DOHH2 (cell line): ENCODE measurements around the gene TSHZ2.
"Not testable (repeated sequence)": the region's sequence is repeated elsewhere in the genome, so short reads cannot be mapped to it uniquely, and the experiment has no call there.

Experiments
- H3F3A ChIP-seq: fragments of 200-600 bp; sonication (generic), shearing (Covaris generic); 2 replicates; pipeline ENCODE4 v1.6.0; 2016; ENCODE audit warnings: antibody characterized with exemption, mild to moderate bottlenecking; ENCODE audit not compliant: control insufficient read depth, insufficient read depth
- H3K27ac ChIP-seq: fragments of 200-600 bp; sonication (generic); 2 replicates; pipeline ENCODE4 v1.5.1; 2014; ENCODE audit warnings: low read depth, mild to moderate bottlenecking, low read length, moderate library complexity
- H3K27me3 ChIP-seq: fragments of 200-600 bp; sonication (generic); 2 replicates; pipeline ENCODE4 v1.6.1; 2014; ENCODE audit warnings: mild to moderate bottlenecking, low read length, mixed read lengths; ENCODE audit not compliant: control insufficient read depth
- H3K36me3 ChIP-seq: fragments of 200-600 bp; sonication (generic); 2 replicates; pipeline ENCODE4 v1.6.1; 2014; ENCODE audit warnings: mild to moderate bottlenecking, low read length, moderate library complexity, mixed read lengths; ENCODE audit not compliant: control insufficient read depth
- H3K4me1 ChIP-seq: fragments of 200-600 bp; sonication (generic); 2 replicates; pipeline ENCODE4 v1.6.1; 2014; ENCODE audit warnings: mild to moderate bottlenecking, low read length, mixed read lengths; ENCODE audit not compliant: control insufficient read depth
- H3K4me2 ChIP-seq: fragments of 200-600 bp; sonication (generic); 2 replicates; pipeline ENCODE4 v1.6.0; 2014; ENCODE audit warnings: mild to moderate bottlenecking, low read length, moderate library complexity
- H3K4me3 ChIP-seq: fragments of 200-600 bp; sonication (generic); 2 replicates; pipeline ENCODE4 v1.5.1; 2014; ENCODE audit warnings: mild to moderate bottlenecking, low read length, mixed read lengths
- H3K79me2 ChIP-seq: fragments of 200-600 bp; sonication (generic); 2 replicates; pipeline ENCODE4 v1.6.1; 2014; ENCODE audit warnings: mild to moderate bottlenecking, low read length, mixed read lengths; ENCODE audit not compliant: control insufficient read depth
- H3K9me2 ChIP-seq: fragments of 200-600 bp; sonication (generic); replicated peaks from 2 replicates; pipeline ENCODE4 v1.6.1; 2014; ENCODE audit warnings: mild to moderate bottlenecking, low read length, mixed read lengths; ENCODE audit not compliant: control insufficient read depth
- H3K9me3 ChIP-seq: fragments of 200-600 bp; sonication (generic); 2 replicates; pipeline ENCODE4 v1.6.1; 2014; ENCODE audit warnings: antibody characterized with exemption, low read length, mixed read lengths; ENCODE audit not compliant: control insufficient read depth, insufficient read depth
- H4K20me1 ChIP-seq: fragments of 200-600 bp; sonication (generic); 2 replicates; pipeline ENCODE4 v1.6.0; 2014; ENCODE audit warnings: low read depth, mild to moderate bottlenecking, antibody characterized with exemption, low read length, moderate library complexity; ENCODE audit not compliant: control insufficient read depth, insufficient read depth
- EZH2phosphoT487 ChIP-seq: fragments of 200-600 bp; sonication (generic); IDR thresholded peaks from 2 replicates; pipeline ENCODE4 v1.6.1; 2017; ENCODE audit warnings: borderline replicate concordance, mild to moderate bottlenecking, antibody characterized with exemption, low read length, moderate library complexity, mixed read lengths
- TF ChIP-seq, protein P1 (sequence below): fragments of 200-600 bp; sonication (generic); IDR thresholded peaks from one replicate; pipeline ENCODE4 v1.5.1; 2014; ENCODE audit warnings: antibody characterized with exemption, mild to moderate bottlenecking, low read depth, low read length; ENCODE audit not compliant: poor library complexity, severe bottlenecking

TSHZ2 gene

DNA sequence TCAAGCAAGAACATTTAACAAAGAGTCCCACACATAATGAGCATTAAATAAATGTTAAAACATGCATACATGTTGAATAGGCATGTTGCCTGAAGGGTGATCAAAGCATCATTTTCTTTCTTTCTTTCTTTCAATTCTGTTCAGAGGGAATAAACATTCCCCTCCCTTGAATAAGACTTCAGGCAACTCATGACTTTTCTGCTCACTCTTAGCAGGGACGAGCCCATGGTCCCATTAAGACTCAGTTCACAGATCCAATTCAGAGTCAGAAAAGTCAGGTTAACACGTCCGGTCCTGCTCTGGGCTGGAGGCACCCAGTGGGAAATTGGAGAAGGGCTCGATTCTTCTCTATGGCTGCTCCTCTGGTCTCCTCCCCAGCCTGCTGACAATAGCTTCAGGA lies 439.7 kb downstream of the TSHZ2 start:
- Histone ChIP-seq H3K4me1 (peaks cover 6% of the 10 kb centered on the region; the same call in 1 of the 2 replicates), H3K79me2 (no peaks in the 10 kb centered on the region), H3K4me2 (no peak overlapping the region), H3K4me3 (no peak overlapping the region), H3K27me3 (peaks cover 9% of the 10 kb centered on the region), H3K36me3 (no peaks in the 10 kb centered on the region), H3K9me2 (no peaks in the 10 kb centered on the region), H3F3A (no peaks in the 10 kb centered on the region), H3K9me3 (no peaks in the 10 kb centered on the region), H4K20me1 (no peaks in the 10 kb centered on the region), H3K27ac (no peak overlapping the region)
- no peak for TF ChIP-seq EZH2phosphoT487
- TF ChIP-seq, protein P1, sequence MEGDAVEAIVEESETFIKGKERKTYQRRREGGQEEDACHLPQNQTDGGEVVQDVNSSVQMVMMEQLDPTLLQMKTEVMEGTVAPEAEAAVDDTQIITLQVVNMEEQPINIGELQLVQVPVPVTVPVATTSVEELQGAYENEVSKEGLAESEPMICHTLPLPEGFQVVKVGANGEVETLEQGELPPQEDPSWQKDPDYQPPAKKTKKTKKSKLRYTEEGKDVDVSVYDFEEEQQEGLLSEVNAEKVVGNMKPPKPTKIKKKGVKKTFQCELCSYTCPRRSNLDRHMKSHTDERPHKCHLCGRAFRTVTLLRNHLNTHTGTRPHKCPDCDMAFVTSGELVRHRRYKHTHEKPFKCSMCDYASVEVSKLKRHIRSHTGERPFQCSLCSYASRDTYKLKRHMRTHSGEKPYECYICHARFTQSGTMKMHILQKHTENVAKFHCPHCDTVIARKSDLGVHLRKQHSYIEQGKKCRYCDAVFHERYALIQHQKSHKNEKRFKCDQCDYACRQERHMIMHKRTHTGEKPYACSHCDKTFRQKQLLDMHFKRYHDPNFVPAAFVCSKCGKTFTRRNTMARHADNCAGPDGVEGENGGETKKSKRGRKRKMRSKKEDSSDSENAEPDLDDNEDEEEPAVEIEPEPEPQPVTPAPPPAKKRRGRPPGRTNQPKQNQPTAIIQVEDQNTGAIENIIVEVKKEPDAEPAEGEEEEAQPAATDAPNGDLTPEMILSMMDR, result no peak

DNA sequence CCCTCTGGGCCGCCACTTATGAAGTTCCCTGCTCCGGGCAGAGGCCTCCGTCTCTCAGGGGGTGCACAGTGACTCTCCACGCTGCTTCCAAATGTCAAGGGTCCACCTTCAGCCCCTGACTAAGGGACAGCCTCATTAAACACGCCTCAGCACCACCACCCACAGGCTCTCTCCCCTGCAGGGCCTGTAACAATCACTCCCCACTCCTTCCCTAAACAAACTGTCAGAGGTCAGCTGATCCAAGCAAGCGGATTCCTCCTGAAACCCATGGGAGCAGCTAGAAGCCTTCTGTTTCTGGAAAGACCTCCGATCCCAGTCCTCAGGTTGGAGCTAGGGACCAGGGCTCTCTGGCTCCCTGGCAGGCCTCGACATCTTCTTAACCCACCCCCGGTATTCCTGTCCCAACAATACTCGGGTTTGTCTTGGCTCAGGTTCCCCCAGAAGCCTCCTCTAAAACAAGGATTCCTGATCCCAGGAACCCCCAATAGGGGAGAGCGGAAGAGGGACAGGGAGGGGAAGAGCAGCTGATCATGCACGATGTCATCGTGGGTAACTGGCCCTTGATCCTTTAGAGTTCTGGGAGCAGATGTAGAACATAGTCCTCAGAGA lies 440.5 kb downstream of the TSHZ2 start:
- no peaks in the 10 kb centered on the region for H3K79me2 ChIP-seq
- no peaks in the 10 kb centered on the region for H3F3A ChIP-seq
- H3K9me3 ChIP-seq, result no peaks in the 10 kb centered on the region
- H3K4me3 ChIP-seq, result no peak overlapping the region
- no peaks in the 10 kb centered on the region for H3K36me3 ChIP-seq
- H3K9me2 ChIP-seq, result no peaks in the 10 kb centered on the region
- no peak overlapping the region for H3K27ac ChIP-seq
- H4K20me1 ChIP-seq, result no peaks in the 10 kb centered on the region
- peaks cover 6% of the 10 kb centered on the region; the same call in 1 of the 2 replicates for H3K4me1 ChIP-seq
- peak overlapping the region; percentile 24 for H3K4me2 ChIP-seq
- peaks cover 4% of the 10 kb centered on the region; the same call in 1 of the 2 replicates for H3K27me3 ChIP-seq
- no peak for TF ChIP-seq EZH2phosphoT487
- TF ChIP-seq, protein P1, result no peak

DNA sequence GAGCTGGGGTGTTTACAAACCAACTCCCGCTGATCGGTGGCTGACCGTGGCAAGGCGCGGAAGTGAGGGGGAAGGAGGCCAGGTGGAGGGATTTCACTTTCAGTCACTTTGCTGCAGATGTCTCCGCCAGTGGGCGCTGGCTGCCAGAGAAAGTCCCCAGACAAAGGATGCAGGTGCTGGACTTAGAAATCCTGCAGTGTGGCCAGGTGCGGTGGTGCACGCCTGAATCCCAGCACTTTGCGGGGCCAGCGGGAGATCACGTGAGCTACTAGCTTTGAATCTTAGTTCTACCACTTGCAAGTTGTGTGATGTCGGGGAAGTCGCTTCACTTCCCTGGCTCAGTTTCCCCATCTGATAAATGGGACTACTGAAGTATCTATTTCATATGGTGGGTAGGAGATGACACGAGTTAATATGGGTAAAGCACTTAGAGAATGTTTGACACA lies 441.1 kb downstream of the TSHZ2 start:
- H3K4me2 ChIP-seq, result peak overlapping the region; percentile 24
- peaks cover 4% of the 10 kb centered on the region; the same call in 1 of the 2 replicates for H3K27me3 ChIP-seq
- H3K27ac ChIP-seq, result no peak overlapping the region
- H4K20me1 ChIP-seq, result no peaks in the 10 kb centered on the region
- H3K4me1 ChIP-seq, result peaks cover 6% of the 10 kb centered on the region; the same call in 1 of the 2 replicates
- H3K9me2 ChIP-seq, result no peaks in the 10 kb centered on the region
- TF ChIP-seq EZH2phosphoT487, result no peak
- TF ChIP-seq, protein P1, result peak; percentile 75
- H3K36me3 ChIP-seq, result no peaks in the 10 kb centered on the region
- no peak overlapping the region for H3K4me3 ChIP-seq
- H3K79me2 ChIP-seq, result no peaks in the 10 kb centered on the region
- no peaks in the 10 kb centered on the region for H3F3A ChIP-seq
- H3K9me3 ChIP-seq, result no peaks in the 10 kb centered on the region

DNA sequence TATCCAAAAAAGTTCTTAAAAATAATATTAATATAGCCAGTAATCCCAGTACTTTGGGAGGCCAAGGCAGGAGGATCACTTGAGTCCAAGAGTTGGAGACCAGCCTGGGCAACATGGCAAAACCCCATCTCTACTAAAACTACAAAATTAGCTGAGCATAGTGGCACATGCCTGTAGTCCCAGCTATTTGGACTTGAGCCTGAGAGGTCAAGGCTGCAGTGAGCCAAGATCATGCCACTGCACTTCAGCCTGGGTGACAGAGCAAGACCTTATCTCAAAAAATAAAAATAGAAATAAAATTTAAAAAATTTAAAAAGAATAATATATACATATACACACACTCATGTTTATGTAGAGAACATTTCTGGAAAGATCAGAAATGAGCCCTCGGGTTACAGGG lies 441.7 kb downstream of the TSHZ2 start:
- not testable (repeated sequence) for H3K79me2 ChIP-seq, H3K9me2 ChIP-seq, H3K4me3 ChIP-seq, H3K27ac ChIP-seq, H3F3A ChIP-seq, H3K4me1 ChIP-seq, H3K27me3 ChIP-seq, H3K4me2 ChIP-seq, H4K20me1 ChIP-seq, H3K36me3 ChIP-seq, H3K9me3 ChIP-seq
